Stimulated activated CD8-positive, alpha-beta memory T cell treated with anti-CD3 and anti-CD28 coated beads, Interleukin-12 subunit alpha, Interleukin-12 subunit beta, amount 100 ng/mL, for 4 hours (primary cell): ENCODE measurements around the gene ETNPPL.
"Not testable (repeated sequence)": the region's sequence is repeated elsewhere in the genome, so short reads cannot be mapped to it uniquely, and the experiment has no call there.

Experiments used
- DNase-seq: peaks from one replicate; pipeline ENCODE4 v3.0.0-alpha.2; 2020; ENCODE audit warnings: low read depth

ETNPPL gene

GRCh38 chr4:108754327-108754726 lies 8.5 kb downstream of the ETNPPL start:
- DNase-seq: no peak

GRCh38 chr4:108751321-108751720 lies 11.5 kb downstream of the ETNPPL start:
- no peak for DNase-seq

- no peak for DNase-seq
These were observed 13.7 kb downstream of the ETNPPL start for GRCh38 chr4:108749119-108749518.

DNA sequence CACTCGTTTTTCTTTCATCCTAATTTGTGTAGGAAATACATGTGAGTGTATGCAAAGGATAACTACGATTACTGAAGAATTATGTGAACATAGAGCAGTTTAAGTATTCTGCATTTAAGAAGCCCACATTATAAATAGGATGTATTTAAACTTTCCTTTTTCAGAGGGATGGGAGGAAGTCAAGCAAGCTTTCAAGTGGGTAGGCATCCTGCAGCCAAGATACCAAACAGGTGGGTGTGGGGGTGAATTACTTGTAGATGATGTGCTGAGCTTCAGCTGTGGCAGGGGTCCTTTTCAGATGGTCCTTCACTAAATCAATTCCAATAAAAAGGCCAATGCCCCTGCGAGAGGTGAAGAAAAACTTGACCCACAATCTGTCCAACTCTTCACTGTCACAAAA lies 16.3 kb downstream of the ETNPPL start:
- no peak for DNase-seq

GRCh38 chr4:108744307-108744706 lies 18.5 kb downstream of the ETNPPL start:
- DNase-seq: no peak

DNA sequence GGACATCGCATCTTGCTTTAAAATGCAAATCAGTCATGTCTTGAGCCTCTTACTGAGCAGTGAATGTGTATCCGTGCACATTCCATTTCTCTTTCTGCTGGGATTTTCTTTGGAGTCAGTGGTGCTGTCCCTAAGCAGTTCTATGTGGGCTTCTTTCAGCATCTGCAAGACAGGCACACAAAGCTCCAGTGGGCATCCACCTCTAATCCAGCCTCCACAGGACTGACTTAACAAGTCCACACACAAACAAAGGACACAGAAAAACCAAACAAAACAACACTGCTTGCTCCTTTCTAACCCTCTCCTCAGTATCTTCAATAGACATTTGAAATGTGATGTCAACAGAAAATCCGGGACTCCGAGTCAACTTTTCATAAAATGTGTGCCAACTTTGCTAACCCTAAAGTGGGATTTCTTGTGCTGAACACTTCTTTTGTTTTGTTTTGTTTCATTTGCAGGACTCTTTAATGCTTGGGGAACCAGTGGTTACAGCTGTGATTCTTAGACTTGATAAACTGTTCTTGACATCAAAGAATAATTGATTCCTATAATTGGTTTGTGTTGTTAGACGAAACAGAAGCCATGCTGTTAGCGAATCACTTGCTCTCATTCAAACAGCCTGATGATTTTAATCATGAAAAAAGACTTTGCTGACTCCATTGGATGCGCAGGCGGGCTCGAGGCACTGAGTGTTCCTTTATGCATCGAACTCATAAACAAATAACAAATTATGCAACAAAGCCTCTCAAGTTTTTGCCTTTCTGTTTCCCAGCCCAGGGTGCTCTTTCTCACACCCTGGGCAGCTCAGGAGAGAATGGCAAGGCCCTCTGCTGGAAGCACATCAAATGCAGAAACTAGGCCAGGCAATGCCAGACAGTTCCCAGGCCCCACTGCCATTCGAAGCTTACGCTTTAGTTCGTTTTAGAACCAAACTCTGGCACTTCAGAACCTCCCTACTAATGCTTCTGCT lies 20.1 kb downstream of the ETNPPL start:
- DNase-seq: no peak

GRCh38 chr4:108738003-108738706 lies 24.7 kb downstream of the ETNPPL start:
- DNase-seq: no peak

DNA sequence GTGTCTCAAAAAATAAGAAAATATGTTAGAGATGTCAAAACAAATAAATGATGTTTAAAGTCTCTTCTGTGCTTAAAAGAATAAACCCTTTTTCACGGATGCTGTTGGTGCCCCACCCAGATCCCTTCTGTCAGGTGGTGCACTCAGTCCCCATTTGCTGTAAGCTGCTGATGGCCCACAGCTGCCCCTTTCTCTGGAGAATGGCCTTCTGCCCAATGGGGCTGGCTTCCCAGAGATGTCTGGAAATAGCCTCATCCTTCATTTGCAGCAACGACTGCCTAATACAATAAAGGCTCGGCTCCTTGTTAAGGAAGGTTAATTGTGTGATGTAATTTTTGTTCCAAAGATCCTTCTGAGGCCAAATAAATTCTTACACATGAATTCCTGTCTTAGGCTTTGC lies 31.8 kb downstream of the ETNPPL start:
- DNase-seq: no peak

- DNase-seq: no peak
These were observed 32.3 kb downstream of the ETNPPL start for GRCh38 chr4:108730579-108730978.

DNA sequence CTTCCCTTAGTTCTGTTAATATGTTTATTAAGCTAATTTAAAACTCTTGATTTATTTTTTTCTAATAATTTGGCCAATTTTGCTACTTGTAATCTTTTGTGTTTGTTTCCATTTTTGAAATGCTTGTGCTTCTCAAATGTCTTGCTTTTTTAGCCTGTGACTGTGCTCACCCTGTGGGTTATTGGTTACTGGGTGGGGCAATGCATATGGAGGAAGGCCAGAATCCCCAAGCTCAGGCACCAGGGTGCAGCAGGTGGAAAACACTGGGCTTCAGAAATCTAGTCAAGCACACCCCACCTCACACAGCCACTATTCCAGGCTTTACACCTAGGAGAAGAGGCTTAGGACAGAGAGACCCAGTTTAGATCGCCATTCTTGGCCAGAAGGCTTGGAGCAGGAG lies 33.1 kb downstream of the ETNPPL start:
- no peak for DNase-seq

- DNase-seq: no peak
These were observed 37.4 kb downstream of the ETNPPL start for GRCh38 chr4:108725457-108725856.

DNA sequence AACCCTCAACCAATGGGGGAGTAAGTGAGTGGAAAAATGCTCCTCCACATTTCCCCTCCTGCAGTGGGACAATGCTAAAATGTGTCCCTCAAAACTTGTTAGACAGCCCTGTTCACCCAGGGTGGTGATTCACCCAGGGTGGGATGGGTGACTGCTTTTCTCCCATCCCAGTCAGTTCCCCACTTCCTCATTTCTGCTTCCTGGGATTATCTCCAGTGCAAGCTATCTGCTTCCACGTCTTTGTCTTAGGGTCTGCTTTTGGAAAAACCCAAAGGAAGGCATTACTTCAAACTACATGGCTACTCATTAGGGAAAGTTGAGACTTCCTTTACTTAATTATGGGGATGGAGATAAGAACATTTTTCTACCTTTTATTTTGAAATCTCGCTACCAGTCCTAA lies 45.5 kb downstream of the ETNPPL start:
- DNase-seq: no peak

- DNase-seq: no peak
These were observed 46.5 kb downstream of the ETNPPL start for GRCh38 chr4:108716340-108716739.

DNA sequence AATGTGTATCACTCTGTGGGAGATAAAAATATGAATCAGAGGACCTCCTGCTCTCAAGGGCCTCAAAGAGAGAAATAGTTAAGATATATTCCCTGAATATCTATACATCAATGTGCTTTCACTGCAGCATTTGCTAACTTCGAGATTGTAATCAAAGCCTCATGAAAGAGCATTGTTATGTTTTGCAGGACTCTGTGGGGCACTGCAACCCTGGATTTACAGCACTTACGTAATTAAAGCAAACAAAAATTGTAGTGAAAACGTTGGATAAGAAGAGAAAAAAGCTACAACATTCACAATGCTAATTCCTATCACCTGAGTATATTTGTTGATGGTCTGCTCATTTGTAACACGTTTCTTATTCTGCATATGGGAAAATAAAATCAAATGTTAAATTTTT lies 48.0 kb downstream of the ETNPPL start:
- no peak for DNase-seq

- not testable (repeated sequence) for DNase-seq
These were observed 52.3 kb downstream of the ETNPPL start for GRCh38 chr4:108710578-108710977.

DNA sequence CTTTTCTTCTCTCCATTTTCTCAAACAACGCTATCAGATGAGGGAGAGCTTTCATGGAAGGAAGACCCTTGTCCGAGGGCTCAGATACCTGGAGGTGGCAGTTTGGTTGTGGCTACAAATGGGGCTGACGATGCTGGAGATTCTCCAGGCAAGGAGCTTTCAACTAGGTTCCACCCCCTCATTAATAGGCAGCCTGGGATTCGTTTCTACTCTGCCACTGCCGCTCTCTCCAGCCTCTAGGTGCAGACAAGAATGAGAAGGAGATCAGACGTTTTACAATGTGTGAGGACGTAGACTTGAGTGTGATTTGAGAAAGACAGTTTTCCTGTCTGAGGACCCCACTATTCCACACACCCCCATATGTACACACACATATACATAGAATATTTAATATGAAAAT lies 53.1 kb downstream of the ETNPPL start:
- no peak for DNase-seq

DNA sequence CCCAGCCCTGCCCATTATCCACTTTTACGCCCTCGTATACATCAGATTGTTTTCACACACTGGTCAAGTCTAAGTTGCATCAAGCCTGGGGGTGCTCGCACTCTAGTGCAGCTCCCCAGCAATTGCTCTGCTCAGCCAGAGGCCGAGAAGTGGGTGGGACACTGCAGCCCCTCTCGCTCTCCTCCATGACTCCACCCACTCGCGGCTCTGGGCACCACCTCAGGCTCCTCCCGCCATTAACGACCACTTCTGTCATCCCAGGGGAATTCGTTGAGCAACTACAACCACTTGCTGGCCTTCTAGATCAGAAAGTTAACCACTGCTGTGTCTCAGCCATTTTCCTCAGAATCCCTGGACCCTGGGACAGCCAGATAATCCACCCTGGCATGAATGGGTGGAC lies 53.6 kb downstream of the ETNPPL start:
- no peak for DNase-seq

DNA sequence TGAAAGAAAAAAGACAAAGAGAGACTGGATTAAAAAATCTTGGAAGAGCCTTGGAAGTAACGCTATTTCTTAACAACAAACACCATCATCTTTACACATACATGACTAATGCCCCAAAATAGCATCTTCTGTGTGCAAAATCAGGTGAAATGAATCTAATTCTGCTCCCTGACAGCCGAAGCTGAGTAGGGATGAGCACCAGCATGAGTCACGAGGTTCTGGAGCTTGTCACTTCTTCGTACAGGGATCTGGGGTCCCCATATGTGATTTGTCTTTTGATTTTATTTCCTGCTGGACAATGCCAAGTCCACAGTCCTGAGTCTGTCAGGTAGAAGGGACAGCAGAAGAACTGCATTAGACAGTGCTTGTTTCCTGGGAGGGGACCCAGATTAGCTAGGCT lies 56.6 kb downstream of the ETNPPL start:
- no peak for DNase-seq

- DNase-seq: no peak
These were observed 58.9 kb downstream of the ETNPPL start for GRCh38 chr4:108703966-108704365.

GRCh38 chr4:108703370-108703769 lies 59.5 kb downstream of the ETNPPL start:
- DNase-seq: no peak

- no peak for DNase-seq
These were observed 59.9 kb downstream of the ETNPPL start for GRCh38 chr4:108702960-108703359.

- DNase-seq: no peak
These were observed 62.6 kb downstream of the ETNPPL start for GRCh38 chr4:108700081-108700757.

DNA sequence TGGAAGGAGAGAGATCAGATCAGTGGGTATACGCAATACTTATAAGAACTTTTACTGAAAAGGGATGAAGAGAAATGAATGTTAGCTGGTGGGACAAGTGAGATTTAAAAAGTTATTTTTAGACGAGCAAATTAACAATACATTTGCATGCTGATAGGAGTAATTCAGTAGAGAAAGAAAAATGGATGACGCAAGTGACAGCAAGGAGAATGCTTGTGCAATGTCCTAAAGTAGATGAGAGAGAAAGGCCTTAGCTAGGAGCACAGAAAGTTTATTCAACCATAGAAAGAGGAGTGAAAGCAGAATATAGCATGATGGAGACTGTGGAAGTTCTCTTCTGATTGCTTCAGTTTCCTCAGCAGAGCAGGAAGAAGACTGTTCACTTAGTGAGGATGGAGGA lies 66.7 kb downstream of the ETNPPL start:
- no peak for DNase-seq
